Germinal center (tissue), 1 donor: ENCODE data around the gene ZEB2.

Experiments used
- DNase-seq: peaks from one replicate; pipeline ENCODE4 v3.0.0; 2012; ENCODE audit warnings: mixed read lengths, low spot score

The ZEB2 gene

GRCh38 chr2:144528108-144528507 is 8.2 kb upstream of the ZEB2 start:
- DNase-seq, result no peak

- DNase-seq, result no peak
Measured at GRCh38 chr2:144526831-144527230, 6.9 kb upstream of the ZEB2 start.

- peak; percentile 50 for DNase-seq
Measured at GRCh38 chr2:144524118-144525009, 4.4 kb upstream of the ZEB2 start.

- no peak for DNase-seq
Measured at GRCh38 chr2:144523596-144524117, 3.7 kb upstream of the ZEB2 start.

- no peak for DNase-seq
Measured at GRCh38 chr2:144522897-144523595, 3.1 kb upstream of the ZEB2 start.

GRCh38 chr2:144522176-144522896 is 2.4 kb upstream of the ZEB2 start:
- no peak for DNase-seq

- DNase-seq, result no peak
Measured at GRCh38 chr2:144521686-144522085, 1.8 kb upstream of the ZEB2 start.

GRCh38 chr2:144520756-144521487 is 1.0 kb upstream of the ZEB2 start:
- no peak for DNase-seq

GRCh38 chr2:144519597-144519933 is 354 bp downstream of the ZEB2 start:
- DNase-seq, result no peak

- peak; percentile 51 for DNase-seq
Measured at GRCh38 chr2:144518748-144519596, 947 bp downstream of the ZEB2 start.

GRCh38 chr2:144517866-144518747 is 1.8 kb downstream of the ZEB2 start:
- DNase-seq, result peak; percentile 44

- DNase-seq, result peak; percentile 46
Measured at GRCh38 chr2:144516981-144517865, 2.7 kb downstream of the ZEB2 start.

- no peak for DNase-seq
Measured at GRCh38 chr2:144516411-144516980, 3.4 kb downstream of the ZEB2 start.

GRCh38 chr2:144515696-144516410 is 4.1 kb downstream of the ZEB2 start:
- DNase-seq, result no peak

- DNase-seq, result no peak
Measured at GRCh38 chr2:144515099-144515695, 4.7 kb downstream of the ZEB2 start.

- no peak for DNase-seq
Measured at GRCh38 chr2:144514616-144515091, 5.3 kb downstream of the ZEB2 start.
